Gastrocnemius medialis (tissue), 4 donors: Measurements from ENCODE around the gene KIAA1217. TPM values are rescaled to one million over a fixed set of nuclear protein-coding genes. Genes with fewer than 3 reads are reported as not detected.
A peak's percentile ranks its signal among the peaks of the same experiment; 100 is the strongest.

ENCODE experiments used
- ATAC-seq, 2 donors: fragments of 150-250 bp; one replicate each; pipeline ENCODE4 v1.9.1; 2016
- DNase-seq, 2 donors: peaks; one replicate each; pipeline ENCODE4 v3.0.0-alpha.2; 2019
- H3K27ac ChIP-seq, 4 donors: fragments of 200-600 bp; sonication (generic); 1 replicate in 1 of 4; 2 replicates in 3 of 4; pipeline ENCODE4 v1.5.1; 2016 to 2018; ENCODE audit warnings: mild to moderate bottlenecking in 2 of 4, moderate library complexity in 1 of 4
- H3K27me3 ChIP-seq, 3 donors: fragments of 200-600 bp; sonication (generic) in 2 of 3; 1 replicate in 1 of 3; 2 replicates in 2 of 3; pipeline versions ENCODE4 v1.5.1 to v1.6.0; 2016 to 2019; ENCODE audit warnings: mild to moderate bottlenecking in 1 of 3, moderate library complexity in 1 of 3
- H3K36me3 ChIP-seq, 2 donors: fragments of 200-600 bp; sonication (generic) in 1 of 2; one replicate each; pipeline ENCODE4 v1.5.1; 2017 to 2018
- H3K4me1 ChIP-seq, 2 donors: fragments of 200-600 bp; sonication (generic) in 1 of 2; one replicate each; pipeline ENCODE4 v1.5.1; 2016 to 2017; ENCODE audit warnings: mild to moderate bottlenecking in 2 of 2
- H3K4me3 ChIP-seq, 4 donors: fragments of 200-600 bp; sonication (generic) in 3 of 4; 1 replicate in 1 of 4; 2 replicates in 3 of 4; pipeline ENCODE4 v1.5.1; 2016 to 2019; ENCODE audit warnings: mild to moderate bottlenecking in 2 of 4
- H3K9me3 ChIP-seq, 3 donors: fragments of 200-600 bp; sonication (generic) in 2 of 3; 1 replicate in 1 of 3; 2 replicates in 2 of 3; pipeline ENCODE4 v1.5.1; 2016 to 2019
- CTCF ChIP-seq, 5 experiments: fragments of 450-650 bp in 3 of 5; fragments of 200-600 bp in 2 of 5; sonication (generic) in 2 of 5; IDR thresholded peaks in 4 of 5; conservative IDR thresholded peaks in 1 of 5; 1 replicate in 4 of 5; 2 replicates in 1 of 5; pipeline ENCODE4 v1.5.1; 2016 to 2019; ENCODE audit warnings: antibody characterized with exemption in 5 of 5, mild to moderate bottlenecking in 3 of 5, moderate library complexity in 3 of 5
- POLR2A ChIP-seq, 2 donors: fragments of 450-650 bp; IDR thresholded peaks; one replicate each; pipeline ENCODE4 v1.6.1; 2017; ENCODE audit warnings: antibody characterized with exemption in 2 of 2, mild to moderate bottlenecking in 2 of 2, moderate library complexity in 2 of 2
- in situ Hi-C, 4 donors: fragments of 200-750 bp; cut with MboI; loops; one replicate each; pipeline versions ENCODE4 v1.15.0 to v1.8.0; 2017; ENCODE audit warnings: low sequenced_read_pairs in 4 of 4
- intact Hi-C: fragments of 100-400 bp; cut with DNase I; formaldehyde crosslinking; loops from one replicate; pipeline ENCODE4 v1.15.1; 2023; ENCODE audit warnings: low total_unique reads
- total RNA-seq, 4 donors: library from RNA; depleted of rRNA; stranded (reverse); fragments of >200 nt; gene quantifications; one replicate each; pipeline versions ENCODE4 v1.1.0 to v1.2.3, GENCODE V29; 2016

The KIAA1217 gene
- total RNA-seq, 4 donors from 2014 or later, result 152 to 266 (median 155) TPM

- no peak overlapping the region for H3K4me3 ChIP-seq
- TF ChIP-seq POLR2A (IDR thresholded peaks at IDR 0.05) (no peak), CTCF (IDR thresholded peaks at IDR 0.05 in 4 of 5, conservative IDR thresholded peaks at IDR 0.05 in 1 of 5) (no peak)
- in situ Hi-C loops, result no loop called here
- no peak for ATAC-seq
- H3K9me3 ChIP-seq, result no peaks in the 10 kb centered on the region
- peak overlapping the region; percentile 34 to 87 (median 83) for H3K27ac ChIP-seq
- H3K4me1 ChIP-seq, result peaks cover 49 to 59% of the 10 kb centered on the region in 2 donors
- DNase-seq, result no peak
- no peaks in the 10 kb centered on the region for H3K27me3 ChIP-seq
- intact Hi-C loops, result loop anchor here (5.0 kb wide), 3 partner anchors 37 to 258 kb away; no protein-coding TSS in a partner anchor
- H3K36me3 ChIP-seq, result peaks cover 0 to 32% of the 10 kb centered on the region in 2 donors
Measured at GRCh38 chr10:24469993-24470392, 261.1 kb downstream of the KIAA1217 start.

DNA sequence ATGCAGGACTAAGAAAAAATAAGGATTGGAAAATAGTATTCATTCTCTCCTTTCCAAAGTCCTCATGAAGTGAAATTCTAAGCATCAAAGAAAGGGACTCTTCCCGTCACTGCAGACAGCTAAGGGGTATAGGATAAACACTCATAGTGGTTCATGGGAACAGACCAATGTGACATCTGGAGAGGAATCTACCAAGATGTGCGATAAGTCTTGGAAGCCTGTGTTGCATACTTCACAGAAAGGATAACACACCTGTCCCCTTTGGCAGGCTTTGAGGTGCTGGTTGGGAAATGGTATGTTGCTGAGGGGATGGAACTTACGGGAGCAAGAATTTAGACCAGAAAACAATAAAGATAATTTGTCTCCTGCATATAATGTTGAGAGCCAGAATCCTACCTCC lies 266.7 kb downstream of the KIAA1217 start:
- Histone ChIP-seq H3K9me3 (no peaks in the 10 kb centered on the region), H3K4me3 (no peak overlapping the region), H3K4me1 (peaks cover under 1 to 21% of the 10 kb centered on the region in 2 donors), H3K36me3 (peaks cover 0 to 65% of the 10 kb centered on the region in 2 donors), H3K27ac (peak overlapping the region in 1 of 4 donors; percentile 24), H3K27me3 (no peaks in the 10 kb centered on the region)
- in situ Hi-C loops, result no loop called here
- intact Hi-C loops, result no loop called here
- no peak for TF ChIP-seq CTCF (IDR thresholded peaks at IDR 0.05 in 4 of 5, conservative IDR thresholded peaks at IDR 0.05 in 1 of 5)
- TF ChIP-seq POLR2A (IDR thresholded peaks at IDR 0.05), result no peak
- DNase-seq, result no peak
- ATAC-seq, result no peak

DNA sequence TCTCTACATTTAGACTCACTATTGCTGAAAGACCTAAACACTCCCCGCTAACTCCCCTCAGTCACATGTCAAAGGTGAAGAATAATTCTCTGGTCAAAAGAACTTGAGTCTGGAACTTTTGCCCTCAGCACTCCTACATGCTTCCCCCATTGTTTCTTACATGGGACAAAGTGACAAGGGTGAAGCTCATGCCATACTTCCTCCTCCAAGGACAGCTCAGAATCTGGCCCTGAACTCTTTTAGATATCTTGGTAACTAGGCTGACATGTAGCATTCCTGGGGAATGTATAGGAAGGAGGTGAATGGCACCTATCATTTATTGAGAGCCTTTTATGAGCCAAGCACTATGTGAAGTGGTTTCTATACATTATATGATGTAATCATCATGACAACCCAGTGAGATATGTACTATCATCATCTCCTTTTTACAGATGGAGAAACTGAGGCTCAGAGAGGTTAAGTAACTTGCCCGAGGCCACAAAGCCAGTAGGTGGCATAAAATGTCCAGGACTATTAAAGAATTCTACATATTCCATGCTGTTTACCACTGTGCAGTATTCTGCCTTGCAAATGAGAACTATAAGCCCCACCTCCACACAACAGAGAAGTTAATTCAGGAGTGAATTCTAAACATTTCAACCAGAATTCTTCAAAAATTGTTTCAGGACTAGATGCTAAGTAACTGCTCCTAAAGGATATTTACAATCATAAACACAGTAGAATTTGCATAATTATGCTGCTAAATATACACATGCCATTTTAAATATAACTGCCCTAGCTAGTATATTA lies 268.2 kb downstream of the KIAA1217 start:
- ATAC-seq, result no peak
- no peaks in the 10 kb centered on the region for H3K27me3 ChIP-seq
- TF ChIP-seq CTCF (IDR thresholded peaks at IDR 0.05 in 4 of 5, conservative IDR thresholded peaks at IDR 0.05 in 1 of 5), result no peak
- TF ChIP-seq POLR2A (IDR thresholded peaks at IDR 0.05), result no peak
- H3K36me3 ChIP-seq, result peaks cover 0 to 62% of the 10 kb centered on the region in 2 donors
- no peak overlapping the region for H3K4me3 ChIP-seq
- peaks cover 6 to 32% of the 10 kb centered on the region in 2 donors for H3K4me1 ChIP-seq
- H3K9me3 ChIP-seq, result no peaks in the 10 kb centered on the region
- intact Hi-C loops (no loop called here), in situ Hi-C loops (no loop called here)
- peak overlapping the region in 2 of 4 donors; percentile 9 to 10 for H3K27ac ChIP-seq
- DNase-seq, result no peak

DNA sequence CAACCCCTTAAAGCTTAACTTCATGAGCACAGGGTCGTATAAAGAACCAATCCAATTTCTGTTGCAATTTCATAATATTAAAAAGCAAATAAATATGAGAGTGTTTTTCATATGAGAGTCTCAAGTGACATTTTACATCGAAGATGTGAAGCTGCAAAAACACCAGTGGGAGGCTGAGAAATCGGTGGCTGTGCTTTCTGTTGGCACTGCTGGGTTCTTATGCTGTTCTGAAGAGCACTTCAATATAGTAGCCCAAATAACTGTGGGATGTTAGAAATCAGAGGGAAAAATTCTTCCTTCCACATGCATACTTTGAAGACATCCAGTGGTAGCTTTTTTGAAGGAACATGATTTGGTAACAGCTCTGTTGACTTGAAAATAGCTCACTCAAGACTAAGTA lies 269.0 kb downstream of the KIAA1217 start:
- no peak overlapping the region for H3K4me3 ChIP-seq
- DNase-seq (no peak), ATAC-seq (no peak)
- intact Hi-C loops (no loop called here), in situ Hi-C loops (no loop called here)
- H3K4me1 ChIP-seq, result peaks cover 6 to 32% of the 10 kb centered on the region in 2 donors
- H3K27me3 ChIP-seq, result no peaks in the 10 kb centered on the region
- no peaks in the 10 kb centered on the region for H3K9me3 ChIP-seq
- peaks cover 0 to 54% of the 10 kb centered on the region in 2 donors for H3K36me3 ChIP-seq
- TF ChIP-seq CTCF (IDR thresholded peaks at IDR 0.05 in 4 of 5, conservative IDR thresholded peaks at IDR 0.05 in 1 of 5) (no peak), POLR2A (IDR thresholded peaks at IDR 0.05) (no peak)
- H3K27ac ChIP-seq, result peak overlapping the region in 1 of 4 donors; percentile 5
